ENCODE data around the gene RAB5B.
A peak's percentile ranks its signal among the peaks of the same experiment; 100 is the strongest.
"Not testable (repeated sequence)": the region's sequence is repeated elsewhere in the genome, so short reads cannot be mapped to it uniquely, and the experiment has no call there.

The RAB5B gene

DNA sequence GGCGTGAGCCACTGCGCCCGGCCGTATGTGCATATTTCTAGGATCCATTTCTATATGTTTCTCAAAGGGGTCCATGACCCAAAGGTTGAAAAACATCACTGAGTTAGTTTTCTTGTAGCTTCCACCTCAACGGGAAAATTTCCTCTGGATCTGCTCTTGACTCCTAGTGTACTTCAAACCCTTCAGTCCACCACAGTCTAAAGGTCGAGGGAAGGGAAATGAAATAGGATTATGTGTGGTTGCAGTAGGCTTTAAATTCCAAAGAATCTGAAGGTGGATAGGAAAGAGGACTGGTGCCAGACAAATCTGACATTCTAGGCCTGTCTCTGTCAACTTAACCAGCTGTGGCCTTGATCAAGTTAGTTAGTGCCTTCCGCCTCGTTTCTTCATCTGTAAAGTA is 21.5 kb downstream of the RAB5B start:
- DNase-seq (ENCODE audit: low read depth), result no peak
- no peak overlapping the region for H3K4me3 ChIP-seq (ENCODE audit: low read depth, low read length)
- TF ChIP-seq, protein P1, sequence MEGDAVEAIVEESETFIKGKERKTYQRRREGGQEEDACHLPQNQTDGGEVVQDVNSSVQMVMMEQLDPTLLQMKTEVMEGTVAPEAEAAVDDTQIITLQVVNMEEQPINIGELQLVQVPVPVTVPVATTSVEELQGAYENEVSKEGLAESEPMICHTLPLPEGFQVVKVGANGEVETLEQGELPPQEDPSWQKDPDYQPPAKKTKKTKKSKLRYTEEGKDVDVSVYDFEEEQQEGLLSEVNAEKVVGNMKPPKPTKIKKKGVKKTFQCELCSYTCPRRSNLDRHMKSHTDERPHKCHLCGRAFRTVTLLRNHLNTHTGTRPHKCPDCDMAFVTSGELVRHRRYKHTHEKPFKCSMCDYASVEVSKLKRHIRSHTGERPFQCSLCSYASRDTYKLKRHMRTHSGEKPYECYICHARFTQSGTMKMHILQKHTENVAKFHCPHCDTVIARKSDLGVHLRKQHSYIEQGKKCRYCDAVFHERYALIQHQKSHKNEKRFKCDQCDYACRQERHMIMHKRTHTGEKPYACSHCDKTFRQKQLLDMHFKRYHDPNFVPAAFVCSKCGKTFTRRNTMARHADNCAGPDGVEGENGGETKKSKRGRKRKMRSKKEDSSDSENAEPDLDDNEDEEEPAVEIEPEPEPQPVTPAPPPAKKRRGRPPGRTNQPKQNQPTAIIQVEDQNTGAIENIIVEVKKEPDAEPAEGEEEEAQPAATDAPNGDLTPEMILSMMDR (conservative IDR thresholded peaks at IDR 0.05; ENCODE audit: low read depth, low read length), result no peak

DNA sequence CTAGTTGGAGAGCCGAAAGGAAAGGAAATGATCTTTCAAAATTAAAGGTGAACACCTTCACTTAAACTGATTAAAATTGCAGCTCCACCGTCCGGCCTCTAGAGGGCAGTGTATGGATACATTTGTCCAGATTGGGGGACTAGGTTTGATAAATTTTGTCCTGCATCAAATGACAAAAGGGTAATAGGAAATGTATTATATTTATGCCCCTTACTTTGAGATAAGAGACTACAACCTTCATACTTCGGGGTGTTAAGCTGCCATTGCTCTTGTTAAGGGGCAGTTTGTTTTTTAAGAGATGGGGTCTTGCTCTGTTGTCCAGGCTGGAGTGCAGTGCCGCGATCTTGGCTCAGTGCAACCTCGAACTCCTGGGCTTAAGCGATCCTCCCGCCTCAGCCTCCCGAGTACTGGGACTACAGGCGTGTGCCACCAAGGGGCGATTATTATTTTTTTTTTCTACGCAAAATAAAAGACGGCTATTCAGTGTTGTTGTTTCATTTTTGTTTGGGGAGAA is 22.4 kb downstream of the RAB5B start:
- TF ChIP-seq, protein P1 (conservative IDR thresholded peaks at IDR 0.05; ENCODE audit: low read depth, low read length), result peak; percentile 85
- peak overlapping the region; percentile 72 for H3K4me3 ChIP-seq (ENCODE audit: low read depth, low read length)
- peak; percentile 82 for DNase-seq (ENCODE audit: low read depth)

DNA sequence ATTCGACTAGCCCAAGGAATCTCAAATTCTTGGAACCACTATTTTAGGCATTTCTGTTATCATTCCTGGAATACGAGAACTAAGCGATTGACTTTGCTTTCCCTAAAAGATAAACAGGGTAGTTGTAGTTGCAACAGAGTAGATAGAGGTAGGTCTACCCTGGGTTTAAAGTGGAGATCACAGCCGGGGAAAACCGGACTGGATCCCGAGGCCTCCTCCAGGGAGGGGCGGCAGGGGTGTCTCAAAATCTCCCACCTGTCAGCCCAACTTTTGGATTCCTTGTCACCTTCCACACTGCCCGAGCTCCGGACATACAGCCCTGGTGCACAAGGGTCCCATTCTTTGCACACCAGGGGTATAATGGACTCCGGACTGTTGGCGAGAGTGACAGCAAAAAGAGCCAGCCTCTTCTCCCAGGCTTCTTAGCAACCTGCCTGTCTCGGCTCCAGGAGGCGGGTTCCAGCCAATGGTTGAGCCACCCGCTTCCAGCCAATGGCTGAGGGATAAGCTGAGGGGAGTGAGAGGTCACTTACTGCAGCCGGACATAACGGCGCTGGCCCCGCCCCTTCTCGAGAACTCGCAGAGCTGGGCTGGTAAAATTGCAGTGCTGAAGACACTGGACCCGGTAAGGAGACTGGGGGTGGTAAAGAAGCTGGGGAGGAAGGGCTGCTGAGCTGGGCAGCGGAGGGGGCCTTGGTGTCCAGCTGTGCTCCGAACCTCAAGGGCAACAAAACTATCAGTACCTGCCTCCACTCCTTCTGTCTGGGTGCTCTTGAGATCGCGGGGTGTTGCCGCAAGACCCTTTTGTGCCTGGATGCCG is 23.0 kb downstream of the RAB5B start, which contains the start of gene SUOX:
Gene SUOX, plus strand, starts transcription at position 562 of the 820 bp plus-strand sequence. CDS start 4,946 bp downstream, outside the sequence.
- peak; percentile 99 for DNase-seq (ENCODE audit: low read depth)
- TF ChIP-seq, protein P1 (conservative IDR thresholded peaks at IDR 0.05; ENCODE audit: low read depth, low read length), result peak; percentile 9
- peak within 1 kb of the TSS; percentile 72 for H3K4me3 ChIP-seq (ENCODE audit: low read depth, low read length)

DNA sequence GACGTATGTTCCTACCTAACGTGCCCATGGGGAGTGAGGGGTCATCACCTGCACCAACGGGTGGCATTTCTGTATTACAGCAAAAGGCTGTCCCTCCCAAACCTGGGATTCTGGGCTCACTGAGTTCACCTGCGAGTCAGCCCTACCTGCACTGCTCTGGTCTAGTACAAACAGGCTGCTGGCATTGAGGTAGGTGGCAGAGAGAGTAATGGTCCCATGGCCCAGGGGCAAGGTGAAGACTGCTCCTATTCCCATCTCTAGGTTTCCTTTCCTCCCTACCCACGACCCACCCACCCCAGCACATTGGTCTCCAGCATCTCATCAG is 23.6 kb downstream of the RAB5B start:
- peak overlapping the region; percentile 72 for H3K4me3 ChIP-seq (ENCODE audit: low read depth, low read length)
- TF ChIP-seq, protein P1 (conservative IDR thresholded peaks at IDR 0.05; ENCODE audit: low read depth, low read length), result no peak
- no peak for DNase-seq (ENCODE audit: low read depth)

DNA sequence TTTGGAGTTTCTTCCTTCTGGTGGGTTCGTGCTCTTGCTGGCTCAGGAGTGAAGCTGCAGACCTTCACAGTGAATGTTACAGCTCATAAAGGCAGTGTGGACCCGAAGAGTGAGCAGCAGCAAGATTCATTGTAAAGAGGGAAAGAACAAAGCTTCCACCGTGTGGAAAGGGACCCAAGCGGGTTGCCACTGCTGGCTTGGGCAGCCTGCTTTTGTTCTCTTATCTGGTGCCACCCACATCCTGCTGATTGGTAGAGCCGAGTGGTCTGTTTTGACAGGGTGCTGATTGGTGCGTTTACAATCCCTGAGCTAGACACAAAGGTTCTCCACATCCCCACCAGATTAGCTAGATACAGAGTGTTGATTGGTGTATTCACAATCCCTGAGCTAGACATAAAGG is 25.6 kb downstream of the RAB5B start:
- not testable (repeated sequence) for DNase-seq (ENCODE audit: low read depth); H3K4me3 ChIP-seq (ENCODE audit: low read depth, low read length)

DNA sequence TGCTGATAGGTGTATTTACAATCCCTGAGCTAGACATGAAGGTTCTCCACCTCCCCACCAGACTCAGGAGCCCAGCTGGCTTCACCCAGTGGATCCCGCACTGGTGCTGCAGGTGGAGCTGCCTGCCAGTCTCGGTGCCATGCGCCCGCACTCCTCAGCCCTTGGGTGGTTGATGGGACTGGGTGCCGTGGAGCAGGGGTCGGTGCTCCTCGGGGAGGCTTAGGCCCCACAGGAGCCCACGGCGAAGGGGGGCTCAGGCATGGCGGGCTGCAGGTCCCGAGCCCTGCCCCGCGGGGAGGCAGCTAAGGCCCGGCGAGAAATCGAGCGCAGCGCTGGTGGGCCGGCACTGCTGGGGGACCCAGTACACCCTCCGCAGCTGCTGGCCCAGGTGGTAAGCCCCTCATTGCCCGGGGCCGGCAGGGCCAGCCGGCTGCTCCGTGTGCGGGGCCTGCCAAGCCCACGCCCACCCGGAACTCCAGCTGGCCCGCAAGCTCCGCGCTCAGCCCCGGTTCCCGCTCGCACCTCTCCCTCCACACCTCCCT is 26.2 kb downstream of the RAB5B start:
- not testable (repeated sequence) for DNase-seq (ENCODE audit: low read depth); H3K4me3 ChIP-seq (ENCODE audit: low read depth, low read length)

DNA sequence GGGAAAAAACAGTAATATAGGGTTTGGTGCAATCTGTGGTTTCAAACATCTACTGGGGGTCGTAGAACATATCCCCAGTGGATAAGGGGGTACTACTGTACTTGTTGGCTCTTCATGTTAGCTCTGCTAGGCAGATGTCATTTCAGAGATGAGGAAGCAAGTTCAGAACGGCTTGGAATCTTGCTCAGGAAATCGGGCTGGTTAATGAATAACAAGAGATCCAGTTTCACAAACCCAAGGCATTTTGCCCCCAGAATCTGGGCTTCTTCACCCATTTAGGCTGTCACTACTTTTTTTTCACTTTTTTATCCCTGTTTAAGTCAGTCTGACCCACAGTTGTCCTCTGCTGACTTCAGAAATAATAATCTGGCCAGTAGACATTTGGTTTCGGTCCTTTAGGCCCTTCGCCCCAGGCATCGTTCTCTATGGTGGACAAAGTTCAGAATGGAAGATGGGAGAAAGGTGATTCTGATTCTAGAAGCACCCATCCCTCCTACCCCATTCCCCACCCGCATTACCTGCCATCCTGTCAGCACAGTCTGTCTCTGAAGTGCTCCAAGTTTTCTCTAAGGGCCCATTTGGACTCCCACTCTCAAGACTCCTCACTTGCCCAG is 27.7 kb downstream of the RAB5B start:
- TF ChIP-seq, protein P1 (conservative IDR thresholded peaks at IDR 0.05; ENCODE audit: low read depth, low read length), result no peak
- DNase-seq (ENCODE audit: low read depth), result no peak
- no peak overlapping the region for H3K4me3 ChIP-seq (ENCODE audit: low read depth, low read length)

DNA sequence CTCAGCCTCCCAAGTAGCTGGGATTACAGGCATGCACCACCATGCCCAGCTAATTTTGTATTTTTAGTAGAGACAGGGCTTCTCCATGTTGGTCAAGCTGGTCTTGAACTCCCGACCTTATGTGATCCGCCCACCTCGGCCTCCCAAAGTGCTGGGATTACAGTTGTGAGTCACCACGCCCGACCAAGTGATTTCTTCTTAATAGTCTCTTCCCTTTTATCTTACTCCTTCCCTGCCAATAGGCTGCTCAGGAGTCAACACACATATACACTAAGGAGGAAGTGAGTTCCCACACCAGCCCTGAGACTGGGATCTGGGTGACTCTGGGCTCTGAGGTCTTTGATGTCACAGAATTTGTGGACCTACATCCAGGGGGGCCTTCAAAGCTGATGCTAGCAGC is 29.5 kb downstream of the RAB5B start:
- H3K4me3 ChIP-seq (ENCODE audit: low read depth, low read length); DNase-seq (ENCODE audit: low read depth): not testable (repeated sequence)

All from choroid plexus epithelial cell (primary cell).